Liver (tissue), 9 donors: Measurements from ENCODE around the gene FKBP5. TPM values are rescaled to one million over a fixed set of nuclear protein-coding genes. Genes with fewer than 3 reads are reported as not detected.

Experiments
- DNase-seq: peaks from one replicate; pipeline ENCODE4 v3.0.0-alpha.2; 2017; ENCODE audit warnings: low spot score
- H3K27ac ChIP-seq, 2 donors: one replicate each; pipeline ENCODE4 v1.7.0; 2013; ENCODE audit warnings: inconsistent platforms in 2 of 2, low read length in 2 of 2, control low read depth in 1 of 2, low read depth in 1 of 2, mild to moderate bottlenecking in 1 of 2
- H3K27me3 ChIP-seq, 4 donors: one replicate each; pipeline versions ENCODE4 v1.6.1 to v1.7.0; 2013; ENCODE audit warnings: low read length in 3 of 4, inconsistent platforms in 1 of 4, mild to moderate bottlenecking in 1 of 4, moderate library complexity in 1 of 4; ENCODE audit not compliant: control insufficient read depth in 4 of 4, insufficient read depth in 4 of 4
- H3K36me3 ChIP-seq, 4 donors: one replicate each; pipeline versions ENCODE4 v1.6.1 to v1.7.0; 2013; ENCODE audit warnings: low read length in 3 of 4, mild to moderate bottlenecking in 3 of 4, low read depth in 1 of 4, moderate library complexity in 1 of 4; ENCODE audit not compliant: control insufficient read depth in 4 of 4, insufficient read depth in 3 of 4
- H3K4me1 ChIP-seq, 4 donors: one replicate each; pipeline versions ENCODE4 v1.6.1 to v1.7.0; 2013; ENCODE audit warnings: low read length in 3 of 4, mild to moderate bottlenecking in 3 of 4, moderate library complexity in 1 of 4; ENCODE audit not compliant: control insufficient read depth in 4 of 4, insufficient read depth in 4 of 4
- H3K4me3 ChIP-seq, 3 donors: one replicate each; pipeline versions ENCODE4 v1.6.1 to v1.7.0; 2013; ENCODE audit warnings: low read length in 3 of 3, control low read depth in 1 of 3, low read depth in 1 of 3, mild to moderate bottlenecking in 1 of 3
- H3K9ac ChIP-seq, 2 donors: one replicate each; pipeline ENCODE4 v1.7.0; 2013; ENCODE audit warnings: low read length in 2 of 2, mild to moderate bottlenecking in 2 of 2, moderate library complexity in 2 of 2, control low read depth in 1 of 2, low read depth in 1 of 2
- H3K9me3 ChIP-seq, 4 donors: one replicate each; pipeline versions ENCODE4 v1.6.1 to v1.7.0; 2013; ENCODE audit warnings: low read length in 3 of 4; ENCODE audit not compliant: control insufficient read depth in 4 of 4
- EGR1 ChIP-seq, 2 donors: IDR thresholded peaks; 2 replicates each; pipeline ENCODE4 v1.6.1; 2016 to 2018; ENCODE audit warnings: antibody characterized with exemption in 2 of 2, low read depth in 2 of 2
- FOXA1 ChIP-seq: IDR thresholded peaks from 2 replicates; pipeline ENCODE4 v1.6.1; 2016; ENCODE audit warnings: antibody characterized with exemption
- GABPA ChIP-seq, 2 donors: IDR thresholded peaks in 1 of 2; conservative IDR thresholded peaks in 1 of 2; 2 replicates each; pipeline ENCODE4 v1.6.1; 2016; ENCODE audit warnings: antibody characterized with exemption in 2 of 2, mild to moderate bottlenecking in 1 of 2, moderate library complexity in 1 of 2
- HNF4A ChIP-seq, 2 donors: conservative IDR thresholded peaks; 2 replicates each; pipeline ENCODE4 v1.6.1; 2016; ENCODE audit warnings: antibody characterized with exemption in 2 of 2, mild to moderate bottlenecking in 2 of 2
- HNF4G ChIP-seq: IDR thresholded peaks from 2 replicates; pipeline ENCODE4 v1.6.1; 2016; ENCODE audit warnings: antibody characterized with exemption
- NR2F2 ChIP-seq: IDR thresholded peaks from 2 replicates; pipeline ENCODE4 v1.6.1; 2016; ENCODE audit warnings: antibody characterized with exemption
- RAD21 ChIP-seq, 2 donors: IDR thresholded peaks; 2 replicates each; pipeline ENCODE4 v1.6.1; 2016; ENCODE audit warnings: antibody characterized with exemption in 2 of 2, mild to moderate bottlenecking in 2 of 2
- RXRA ChIP-seq, 2 donors: IDR thresholded peaks; 2 replicates each; pipeline ENCODE4 v1.6.1; 2017 to 2018; ENCODE audit warnings: antibody characterized with exemption in 2 of 2, mild to moderate bottlenecking in 1 of 2
- SP1 ChIP-seq: IDR thresholded peaks from 2 replicates; pipeline ENCODE4 v1.6.1; 2018; ENCODE audit warnings: antibody characterized with exemption, mild to moderate bottlenecking
- ZBTB33 ChIP-seq: IDR thresholded peaks from 2 replicates; pipeline ENCODE4 v1.6.1; 2016; ENCODE audit warnings: antibody characterized with exemption
- WGBS: extraction: QIAGEN DNeasy Blood & Tissue Kit; methylation state at CpG from one replicate; pipeline ENCODE4 v1.1.7; 2013; 5-methylcytosine and 5-hydroxymethylcytosine counted together
- polyA plus RNA-seq, 2 donors: library from polyadenylated mRNA; stranded (reverse) in 1 of 2; unstranded in 1 of 2; fragments of 200-250 nt in 1 of 2; fragments of >200 nt in 1 of 2; fragmentation: Nextera tagmentation in 1 of 2; extraction: Ambion mirVana in 1 of 2; gene quantifications; one replicate each; pipeline versions ENCODE4 v1.2.1 to v1.2.3, GENCODE V29; 2013 to 2015
- total RNA-seq, 2 donors: library from RNA; depleted of rRNA; stranded (reverse); fragments of >200 nt; gene quantifications; one replicate each; pipeline ENCODE4 v1.2.3, GENCODE V29; 2014
- TF ChIP-seq, protein P1 (sequence below): IDR thresholded peaks from 2 replicates; pipeline ENCODE4 v1.6.1; 2016; ENCODE audit warnings: antibody characterized with exemption, mild to moderate bottlenecking
- TF ChIP-seq, protein P2 (sequence below): IDR thresholded peaks from 2 replicates; pipeline ENCODE4 v1.6.1; 2016; ENCODE audit warnings: antibody characterized with exemption
- donor health status: healthy.
- donor health status: healthy.
- donor health status: healthy.
- donor health status: healthy.
- donor health status: healthy.

FKBP5 gene
- total and polyA plus RNA-seq, 4 donors = 10.3 to 132 (median 63.7) TPM

DNA sequence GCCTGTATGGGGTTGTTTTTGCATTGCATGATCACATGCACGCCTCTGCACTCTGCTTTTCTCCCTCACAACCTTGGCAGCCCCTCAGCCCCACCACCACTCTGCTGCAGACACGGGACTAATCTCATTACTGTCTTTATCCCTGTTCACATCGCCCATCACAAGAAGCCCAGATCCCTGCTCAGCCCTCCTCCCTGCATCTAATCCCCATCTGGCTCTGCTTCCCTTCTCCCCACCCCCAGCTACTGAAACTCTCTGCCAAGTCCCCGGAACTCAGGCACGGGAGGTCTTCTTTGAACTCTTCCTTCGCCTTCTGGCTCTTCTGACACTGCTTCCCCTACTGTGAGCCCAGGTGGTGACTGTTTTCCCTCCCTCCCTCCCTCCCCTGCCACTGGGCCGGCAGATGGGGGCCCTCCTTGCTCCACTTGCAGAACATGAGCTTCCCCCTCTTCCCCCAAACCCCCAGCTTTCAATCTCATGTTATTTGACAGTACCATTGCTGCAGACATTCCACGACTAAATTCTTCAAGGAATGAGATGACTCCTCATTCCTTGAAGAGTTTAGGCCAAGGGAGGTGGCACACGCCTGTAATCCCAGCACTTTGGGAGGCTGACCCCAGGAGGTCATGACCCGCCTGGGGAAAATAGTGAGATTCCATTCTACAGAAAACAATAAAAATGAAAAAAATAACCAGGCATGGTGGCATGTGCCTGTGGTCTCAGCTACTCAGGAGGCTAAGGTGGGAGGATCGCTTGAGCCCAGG lies 154.1 kb downstream of the FKBP5 start:
- Histone ChIP-seq H3K4me3 (no peak overlapping the region), H3K27me3 (no peaks in the 10 kb centered on the region), H3K9me3 (no peaks in the 10 kb centered on the region), H3K36me3 (no peaks in the 10 kb centered on the region), H3K9ac (no peak overlapping the region), H3K27ac (no peak overlapping the region), H3K4me1 (no peaks in the 10 kb centered on the region)
- 55% methylated on average over 11 of the region's 11 CpGs for WGBS
- DNase-seq = no peak
- TF ChIP-seq RXRA (IDR thresholded peaks at IDR 0.05) (no peak), GABPA (IDR thresholded peaks at IDR 0.05 in 1 of 2, conservative IDR thresholded peaks at IDR 0.05 in 1 of 2) (no peak), EGR1 (IDR thresholded peaks at IDR 0.05; ENCODE audit: low read depth in 2 of 2) (no peak), SP1 (no peak), HNF4A (conservative IDR thresholded peaks at IDR 0.05) (no peak), HNF4G (no peak)

- Histone ChIP-seq H3K27me3 (no peaks in the 10 kb centered on the region), H3K36me3 (no peaks in the 10 kb centered on the region), H3K4me3 (no peak overlapping the region), H3K9me3 (no peaks in the 10 kb centered on the region), H3K4me1 (no peaks in the 10 kb centered on the region), H3K9ac (no peak overlapping the region), H3K27ac (no peak overlapping the region)
- TF ChIP-seq RAD21 (IDR thresholded peaks at IDR 0.05) (no peak), NR2F2 (no peak), GABPA (IDR thresholded peaks at IDR 0.05 in 1 of 2, conservative IDR thresholded peaks at IDR 0.05 in 1 of 2) (no peak), FOXA1 (no peak), HNF4A (conservative IDR thresholded peaks at IDR 0.05) (no peak), EGR1 (IDR thresholded peaks at IDR 0.05; ENCODE audit: low read depth in 2 of 2) (no peak), RXRA (IDR thresholded peaks at IDR 0.05) (no peak), ZBTB33 (no peak)
- TF ChIP-seq, protein P1, sequence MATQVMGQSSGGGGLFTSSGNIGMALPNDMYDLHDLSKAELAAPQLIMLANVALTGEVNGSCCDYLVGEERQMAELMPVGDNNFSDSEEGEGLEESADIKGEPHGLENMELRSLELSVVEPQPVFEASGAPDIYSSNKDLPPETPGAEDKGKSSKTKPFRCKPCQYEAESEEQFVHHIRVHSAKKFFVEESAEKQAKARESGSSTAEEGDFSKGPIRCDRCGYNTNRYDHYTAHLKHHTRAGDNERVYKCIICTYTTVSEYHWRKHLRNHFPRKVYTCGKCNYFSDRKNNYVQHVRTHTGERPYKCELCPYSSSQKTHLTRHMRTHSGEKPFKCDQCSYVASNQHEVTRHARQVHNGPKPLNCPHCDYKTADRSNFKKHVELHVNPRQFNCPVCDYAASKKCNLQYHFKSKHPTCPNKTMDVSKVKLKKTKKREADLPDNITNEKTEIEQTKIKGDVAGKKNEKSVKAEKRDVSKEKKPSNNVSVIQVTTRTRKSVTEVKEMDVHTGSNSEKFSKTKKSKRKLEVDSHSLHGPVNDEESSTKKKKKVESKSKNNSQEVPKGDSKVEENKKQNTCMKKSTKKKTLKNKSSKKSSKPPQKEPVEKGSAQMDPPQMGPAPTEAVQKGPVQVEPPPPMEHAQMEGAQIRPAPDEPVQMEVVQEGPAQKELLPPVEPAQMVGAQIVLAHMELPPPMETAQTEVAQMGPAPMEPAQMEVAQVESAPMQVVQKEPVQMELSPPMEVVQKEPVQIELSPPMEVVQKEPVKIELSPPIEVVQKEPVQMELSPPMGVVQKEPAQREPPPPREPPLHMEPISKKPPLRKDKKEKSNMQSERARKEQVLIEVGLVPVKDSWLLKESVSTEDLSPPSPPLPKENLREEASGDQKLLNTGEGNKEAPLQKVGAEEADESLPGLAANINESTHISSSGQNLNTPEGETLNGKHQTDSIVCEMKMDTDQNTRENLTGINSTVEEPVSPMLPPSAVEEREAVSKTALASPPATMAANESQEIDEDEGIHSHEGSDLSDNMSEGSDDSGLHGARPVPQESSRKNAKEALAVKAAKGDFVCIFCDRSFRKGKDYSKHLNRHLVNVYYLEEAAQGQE = no peak
- TF ChIP-seq, protein P2, sequence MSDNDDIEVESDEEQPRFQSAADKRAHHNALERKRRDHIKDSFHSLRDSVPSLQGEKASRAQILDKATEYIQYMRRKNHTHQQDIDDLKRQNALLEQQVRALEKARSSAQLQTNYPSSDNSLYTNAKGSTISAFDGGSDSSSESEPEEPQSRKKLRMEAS = no peak
- WGBS = 90% methylated on average over 6 of the region's 6 CpGs
- no peak for DNase-seq
These were observed 154.7 kb downstream of the FKBP5 start for GRCh38 chr6:35533981-35534380.
